GM19463 (cell line): ENCODE results near the gene CPTP.
"Not testable (repeated sequence)": the region's sequence is repeated elsewhere in the genome, so short reads cannot be mapped to it uniquely, and the experiment has no call there.

Experiments used
- ATAC-seq: cut with Tn5 transposase; IDR thresholded peaks from one replicate; pipeline ENCODE4 v1.9.1; 2021; ENCODE audit warnings: mild to moderate bottlenecking, moderate library complexity; ENCODE audit not compliant: unreplicated experiment

The CPTP gene

DNA sequence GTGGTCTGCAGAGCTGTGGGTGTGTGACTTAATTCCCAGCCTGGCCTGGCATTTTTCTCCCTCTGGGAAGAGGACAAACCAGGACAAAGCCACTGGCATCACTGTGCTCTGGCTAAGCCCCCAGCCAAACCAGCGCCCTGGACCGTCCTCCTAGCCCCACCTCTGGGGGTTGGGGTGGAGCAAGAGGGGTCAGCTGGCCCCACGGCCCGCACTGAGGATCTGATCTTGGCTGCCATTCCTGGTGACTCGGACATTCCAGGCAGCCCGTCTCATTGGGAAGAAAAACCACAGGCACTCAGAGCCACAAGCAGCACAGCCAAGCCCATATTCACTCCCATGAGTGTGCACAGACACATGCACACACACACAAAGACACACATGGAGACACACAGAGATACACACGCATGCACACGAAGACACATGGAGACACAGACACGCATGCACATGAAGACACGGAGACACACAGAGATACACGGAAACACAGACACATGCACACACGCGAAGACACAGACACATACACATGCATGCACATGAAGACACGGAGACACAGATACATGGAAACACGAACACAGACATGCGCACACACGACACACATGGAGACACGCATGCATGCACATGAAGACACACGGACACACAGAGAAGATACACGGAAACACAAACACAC is 36.0 kb downstream of the CPTP start:
- no peak for ATAC-seq

DNA sequence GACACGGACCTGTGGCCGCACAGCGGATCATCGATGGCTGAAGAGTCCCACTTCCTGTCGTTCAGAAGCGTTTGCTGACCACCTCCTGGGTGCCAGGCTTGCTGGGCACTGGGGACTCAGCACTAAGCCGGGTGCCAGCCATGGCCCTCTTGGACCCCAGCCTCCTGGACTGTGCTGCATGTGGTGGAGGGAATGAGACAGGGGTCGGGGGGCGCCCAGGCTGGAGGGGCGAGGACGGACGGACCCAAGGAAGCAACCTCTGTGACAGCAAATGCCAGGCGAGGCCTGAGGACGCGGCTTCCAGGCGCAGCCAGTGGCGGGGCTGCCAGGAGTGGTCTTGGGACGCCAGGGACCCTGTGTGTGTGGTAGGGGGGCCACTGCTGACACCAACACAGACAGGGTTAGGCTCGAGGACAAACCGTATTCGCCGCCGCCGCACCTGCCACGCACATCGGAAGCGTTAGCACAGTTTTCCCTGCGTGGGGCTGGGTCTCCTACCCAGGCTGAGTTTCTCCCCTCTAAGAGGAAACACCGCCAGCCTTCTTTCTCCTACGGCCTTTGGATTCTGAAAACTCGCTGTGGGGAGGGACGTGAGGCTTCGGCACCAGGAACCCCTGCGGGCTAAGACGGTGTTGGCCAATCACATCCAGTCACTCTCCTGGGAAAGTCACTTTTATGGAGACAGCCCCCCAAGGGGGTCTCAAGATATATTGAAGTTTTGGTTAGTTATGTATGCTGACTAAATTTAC is 36.8 kb downstream of the CPTP start:
- ATAC-seq = no peak

DNA sequence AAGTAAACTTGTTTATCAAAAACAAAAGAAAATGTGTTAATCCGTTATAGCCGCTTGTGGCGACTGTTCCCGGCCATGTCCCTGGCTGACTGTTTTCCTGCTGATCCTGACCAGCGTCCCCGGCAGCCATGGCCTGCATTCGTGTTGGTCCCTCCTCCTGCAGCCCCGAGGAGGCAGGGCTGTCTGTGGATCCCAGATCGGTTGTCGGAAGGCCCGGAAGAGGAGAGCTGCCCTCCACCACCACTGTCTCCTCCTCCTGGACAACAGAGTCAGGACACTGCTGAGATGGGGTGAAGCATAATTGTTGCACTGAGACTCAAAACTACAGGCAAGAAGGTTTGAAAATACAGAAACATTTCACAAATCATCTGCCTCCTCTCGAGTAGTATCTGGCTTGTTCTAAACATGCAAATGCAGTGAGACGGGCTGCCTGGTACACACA is 37.4 kb downstream of the CPTP start:
- ATAC-seq = no peak

DNA sequence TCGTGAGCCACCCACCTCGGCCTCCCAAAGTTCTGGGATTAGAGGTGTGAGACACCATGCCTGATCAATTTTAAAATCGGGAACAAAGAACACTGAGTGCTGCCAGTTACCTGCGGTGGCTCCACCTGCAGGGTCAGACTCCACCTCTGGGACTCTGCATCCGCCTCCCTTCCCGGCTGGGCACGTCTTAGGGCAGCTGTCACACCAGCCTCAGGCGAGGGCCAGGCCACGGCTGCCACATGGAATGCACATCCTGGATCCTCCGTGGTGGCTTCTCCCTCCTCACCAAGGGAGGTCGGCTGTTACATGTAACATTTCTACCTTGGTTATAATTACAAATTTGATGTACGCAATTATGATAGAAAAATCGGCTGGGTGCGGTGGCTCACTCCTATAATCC is 39.7 kb downstream of the CPTP start:
- no peak for ATAC-seq

DNA sequence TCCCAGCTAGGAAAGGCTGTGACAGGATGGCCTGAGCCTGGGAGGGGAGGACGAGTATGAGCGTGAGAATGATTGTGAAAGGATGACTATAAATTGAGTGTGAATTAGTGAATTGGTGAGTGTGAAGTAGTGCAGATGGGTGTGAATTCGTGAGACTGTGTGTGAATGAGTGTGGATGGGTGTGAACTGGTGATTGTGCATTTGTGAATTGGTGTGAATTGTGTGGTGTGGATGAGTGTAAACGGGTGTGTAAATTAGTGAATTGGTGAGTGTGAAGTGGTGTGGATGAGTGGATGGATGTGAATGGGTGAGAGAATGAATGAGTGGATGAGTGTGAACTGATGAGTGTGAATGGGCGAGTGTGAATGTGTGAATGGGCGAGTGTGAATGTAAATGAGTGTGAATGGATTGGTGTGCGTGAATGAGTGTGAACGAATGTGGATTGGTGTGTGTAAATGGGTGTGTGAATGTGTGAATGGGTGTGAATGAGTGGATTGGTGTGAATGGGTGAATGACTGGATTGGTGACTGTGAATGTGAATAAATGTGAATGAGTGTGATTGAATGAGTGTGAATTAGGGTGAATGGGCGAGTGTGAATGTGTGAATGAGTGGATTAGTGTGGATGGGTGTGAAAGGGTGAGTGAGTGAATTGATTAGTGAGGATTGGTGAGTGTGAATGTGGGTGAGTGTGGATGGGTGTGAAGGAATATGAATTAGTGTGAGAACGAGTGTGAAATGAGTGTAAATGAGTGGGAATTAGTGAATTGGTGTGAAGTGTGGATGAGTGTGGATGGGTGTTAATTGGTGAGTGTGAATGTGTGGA is 41.5 kb downstream of the CPTP start:
- ATAC-seq = no peak

DNA sequence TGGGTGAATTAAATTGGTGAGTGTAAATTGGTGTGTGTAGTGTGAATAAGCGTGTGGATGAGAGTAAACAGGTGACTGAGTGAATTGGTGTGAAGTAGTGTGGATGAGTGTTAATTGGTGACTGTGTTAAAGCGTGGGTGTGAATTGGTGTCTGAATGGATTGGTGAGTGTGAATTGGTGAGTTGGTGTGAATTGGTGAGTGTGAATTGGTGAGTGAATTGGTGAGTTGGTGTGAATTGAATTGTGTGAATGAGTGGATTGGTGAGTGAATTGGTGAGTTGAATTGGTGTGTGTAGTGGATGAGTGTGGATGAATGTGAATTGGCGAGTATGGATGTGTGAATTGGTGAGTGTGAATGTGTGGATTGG is 42.1 kb downstream of the CPTP start:
- no peak for ATAC-seq

DNA sequence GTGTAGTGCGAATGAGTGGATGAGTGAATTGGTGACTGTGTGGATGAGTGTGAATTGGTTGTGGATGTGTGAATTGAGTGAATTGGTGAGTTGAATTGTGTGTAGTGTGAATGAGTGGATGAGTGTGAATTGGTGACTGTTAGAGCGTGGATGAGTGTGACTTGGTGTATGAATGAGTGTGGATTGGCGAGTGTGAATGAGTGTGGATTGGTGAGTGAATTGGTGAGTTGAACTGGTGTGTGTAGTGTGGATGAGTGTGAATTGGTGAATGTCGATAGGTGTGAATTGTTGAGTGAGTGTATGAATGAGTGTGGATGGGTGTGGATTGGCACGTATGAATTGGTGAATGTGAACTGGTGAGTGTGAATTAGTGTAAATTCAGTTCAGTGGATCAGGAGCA is 42.7 kb downstream of the CPTP start:
- ATAC-seq = no peak

- not testable (repeated sequence) for ATAC-seq
Measured at GRCh38 chr1:1370094-1370493, 45.5 kb downstream of the CPTP start.

GRCh38 chr1:1370771-1371300 is 46.2 kb downstream of the CPTP start:
- no peak for ATAC-seq

GRCh38 chr1:1371364-1371745 is 46.8 kb downstream of the CPTP start:
- no peak for ATAC-seq

- no peak for ATAC-seq
Measured at GRCh38 chr1:1371746-1372711, 47.4 kb downstream of the CPTP start.

- no peak for ATAC-seq
Measured at GRCh38 chr1:1373051-1373814, 48.6 kb downstream of the CPTP start.

GRCh38 chr1:1373815-1374588 is 49.4 kb downstream of the CPTP start:
- no peak for ATAC-seq

DNA sequence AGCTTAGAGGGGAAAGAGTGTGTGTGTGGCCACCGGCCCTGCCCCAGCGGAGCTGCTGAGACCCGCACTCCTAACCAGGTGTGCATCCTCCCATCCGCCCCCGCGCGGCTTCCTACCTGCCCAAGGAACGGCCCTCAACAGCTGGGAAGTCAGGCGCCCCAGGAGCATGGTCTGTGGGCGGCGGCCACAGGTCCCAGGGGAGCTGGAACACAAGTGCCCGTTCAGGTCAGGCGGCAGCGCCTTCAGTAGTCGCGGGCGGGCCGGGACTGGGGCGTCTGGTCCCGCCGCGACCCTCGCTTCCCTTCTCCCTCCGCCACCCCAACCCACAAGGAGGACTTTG is 50.0 kb downstream of the CPTP start:
- ATAC-seq = no peak

DNA sequence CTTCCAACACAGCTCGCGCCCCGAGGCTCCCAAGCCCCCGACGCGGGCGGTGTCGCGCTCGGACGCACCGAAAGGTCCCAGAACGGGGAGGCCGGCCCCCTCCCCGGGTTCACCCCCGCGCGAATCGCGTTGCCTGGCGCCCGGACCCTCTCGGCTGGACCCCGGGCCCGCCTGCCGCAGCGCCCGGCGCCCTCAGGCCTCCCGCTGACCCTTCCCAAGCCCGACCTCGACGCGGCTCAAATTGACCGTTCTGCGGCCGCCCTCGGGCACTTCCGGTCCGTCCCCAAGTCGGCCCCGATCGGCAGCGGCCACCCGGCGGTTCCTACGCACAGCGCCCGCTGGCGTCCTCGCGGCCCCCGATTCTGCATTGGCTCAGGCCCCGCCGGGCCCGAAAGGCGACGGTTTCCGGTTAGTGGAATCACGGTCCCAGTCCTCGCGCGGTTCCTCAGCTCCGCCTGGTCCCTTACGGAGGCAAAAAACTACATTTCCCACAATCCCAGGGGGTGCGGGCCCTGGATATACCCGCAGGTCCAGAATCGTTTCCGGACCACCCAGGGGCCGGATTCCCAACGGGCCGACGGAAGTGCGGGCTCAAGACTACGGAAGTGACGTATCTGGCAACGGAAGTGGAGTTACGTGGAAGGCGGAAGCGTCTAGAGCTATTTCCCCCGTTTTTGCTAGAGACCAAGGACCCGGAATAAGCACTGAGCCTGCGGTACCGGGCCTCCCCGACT is 50.5 kb downstream of the CPTP start, which contains the start of gene AURKAIP1:
Gene AURKAIP1 (minus strand): TSS at position 279 of the 734 bp plus-strand sequence. CDS start 451 bp downstream, outside the sequence.
- peak; percentile 88 for ATAC-seq

DNA sequence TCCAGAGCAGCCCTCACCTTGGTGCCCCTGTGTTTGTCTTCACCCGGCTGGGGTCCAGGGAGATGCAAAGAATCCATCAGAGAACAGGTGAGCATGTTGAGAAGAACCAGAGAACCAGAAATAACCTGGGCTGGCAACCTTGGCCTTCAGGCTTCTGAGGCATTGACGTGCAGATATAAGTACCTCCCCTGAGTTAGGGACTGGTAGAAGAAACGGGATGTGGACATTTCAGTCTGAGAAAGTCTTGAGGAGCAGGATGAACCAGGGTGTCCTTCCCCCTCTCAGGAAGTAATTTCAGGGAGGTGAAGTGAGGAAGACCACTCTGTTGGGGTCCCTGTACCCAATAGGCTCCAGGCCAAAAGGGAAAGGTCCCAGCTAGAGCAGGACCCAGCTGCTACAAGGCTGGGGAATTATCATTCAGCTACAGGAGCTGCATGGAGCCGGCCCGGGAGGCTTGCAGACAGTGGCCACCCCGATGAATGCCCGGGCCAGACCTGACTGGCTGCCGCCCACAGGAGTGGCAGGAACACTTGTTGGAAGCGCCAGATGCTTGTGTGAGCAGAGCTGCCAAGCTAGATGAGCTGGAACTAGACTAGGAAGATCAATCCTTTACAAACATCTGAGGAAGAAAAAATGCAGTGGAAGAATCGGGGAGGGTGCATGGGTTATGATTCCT is 52.1 kb downstream of the CPTP start:
- ATAC-seq = no peak

GRCh38 chr1:1377540-1378205 is 53.1 kb downstream of the CPTP start:
- ATAC-seq = no peak
